Liver (tissue), 9 donors: ENCODE measurements around the gene WDR45B. TPM values are rescaled to one million over a fixed set of nuclear protein-coding genes. Genes with fewer than 3 reads are reported as not detected.

Source experiments
- DNase-seq: peaks from one replicate; pipeline ENCODE4 v3.0.0-alpha.2; 2017; ENCODE audit warnings: low spot score
- H3K27ac ChIP-seq, 2 donors: one replicate each; pipeline ENCODE4 v1.7.0; 2013; ENCODE audit warnings: inconsistent platforms in 2 of 2, low read length in 2 of 2, control low read depth in 1 of 2, low read depth in 1 of 2, mild to moderate bottlenecking in 1 of 2
- H3K27me3 ChIP-seq, 4 donors: one replicate each; pipeline versions ENCODE4 v1.6.1 to v1.7.0; 2013; ENCODE audit warnings: low read length in 3 of 4, inconsistent platforms in 1 of 4, mild to moderate bottlenecking in 1 of 4, moderate library complexity in 1 of 4; ENCODE audit not compliant: control insufficient read depth in 4 of 4, insufficient read depth in 4 of 4
- H3K36me3 ChIP-seq, 4 donors: one replicate each; pipeline versions ENCODE4 v1.6.1 to v1.7.0; 2013; ENCODE audit warnings: low read length in 3 of 4, mild to moderate bottlenecking in 3 of 4, low read depth in 1 of 4, moderate library complexity in 1 of 4; ENCODE audit not compliant: control insufficient read depth in 4 of 4, insufficient read depth in 3 of 4
- H3K4me1 ChIP-seq, 4 donors: one replicate each; pipeline versions ENCODE4 v1.6.1 to v1.7.0; 2013; ENCODE audit warnings: low read length in 3 of 4, mild to moderate bottlenecking in 3 of 4, moderate library complexity in 1 of 4; ENCODE audit not compliant: control insufficient read depth in 4 of 4, insufficient read depth in 4 of 4
- H3K4me3 ChIP-seq, 3 donors: one replicate each; pipeline versions ENCODE4 v1.6.1 to v1.7.0; 2013; ENCODE audit warnings: low read length in 3 of 3, control low read depth in 1 of 3, low read depth in 1 of 3, mild to moderate bottlenecking in 1 of 3
- H3K9ac ChIP-seq, 2 donors: one replicate each; pipeline ENCODE4 v1.7.0; 2013; ENCODE audit warnings: low read length in 2 of 2, mild to moderate bottlenecking in 2 of 2, moderate library complexity in 2 of 2, control low read depth in 1 of 2, low read depth in 1 of 2
- H3K9me3 ChIP-seq, 4 donors: one replicate each; pipeline versions ENCODE4 v1.6.1 to v1.7.0; 2013; ENCODE audit warnings: low read length in 3 of 4; ENCODE audit not compliant: control insufficient read depth in 4 of 4
- EGR1 ChIP-seq, 2 donors: IDR thresholded peaks; 2 replicates each; pipeline ENCODE4 v1.6.1; 2016 to 2018; ENCODE audit warnings: antibody characterized with exemption in 2 of 2, low read depth in 2 of 2
- FOXA1 ChIP-seq: IDR thresholded peaks from 2 replicates; pipeline ENCODE4 v1.6.1; 2016; ENCODE audit warnings: antibody characterized with exemption
- FOXA2 ChIP-seq: IDR thresholded peaks from 2 replicates; pipeline ENCODE4 v1.6.1; 2016; ENCODE audit warnings: antibody characterized with exemption
- GABPA ChIP-seq, 2 donors: IDR thresholded peaks in 1 of 2; conservative IDR thresholded peaks in 1 of 2; 2 replicates each; pipeline ENCODE4 v1.6.1; 2016; ENCODE audit warnings: antibody characterized with exemption in 2 of 2, mild to moderate bottlenecking in 1 of 2, moderate library complexity in 1 of 2
- HNF4A ChIP-seq, 2 donors: conservative IDR thresholded peaks; 2 replicates each; pipeline ENCODE4 v1.6.1; 2016; ENCODE audit warnings: antibody characterized with exemption in 2 of 2, mild to moderate bottlenecking in 2 of 2
- HNF4G ChIP-seq: IDR thresholded peaks from 2 replicates; pipeline ENCODE4 v1.6.1; 2016; ENCODE audit warnings: antibody characterized with exemption
- JUND ChIP-seq, 2 donors: IDR thresholded peaks; 2 replicates each; pipeline ENCODE4 v1.6.1; 2016; ENCODE audit warnings: antibody characterized with exemption in 2 of 2
- NR2F2 ChIP-seq: IDR thresholded peaks from 2 replicates; pipeline ENCODE4 v1.6.1; 2016; ENCODE audit warnings: antibody characterized with exemption
- RAD21 ChIP-seq, 2 donors: IDR thresholded peaks; 2 replicates each; pipeline ENCODE4 v1.6.1; 2016; ENCODE audit warnings: antibody characterized with exemption in 2 of 2, mild to moderate bottlenecking in 2 of 2
- SP1 ChIP-seq: IDR thresholded peaks from 2 replicates; pipeline ENCODE4 v1.6.1; 2018; ENCODE audit warnings: antibody characterized with exemption, mild to moderate bottlenecking
- TAF1 ChIP-seq: conservative IDR thresholded peaks from 2 replicates; pipeline ENCODE4 v1.6.1; 2016; ENCODE audit warnings: antibody characterized with exemption, mild to moderate bottlenecking
- WGBS: extraction: QIAGEN DNeasy Blood & Tissue Kit; methylation state at CpG from one replicate; pipeline ENCODE4 v1.1.7; 2013; 5-methylcytosine and 5-hydroxymethylcytosine counted together
- polyA plus RNA-seq, 2 donors: library from polyadenylated mRNA; stranded (reverse) in 1 of 2; unstranded in 1 of 2; fragments of 200-250 nt in 1 of 2; fragments of >200 nt in 1 of 2; fragmentation: Nextera tagmentation in 1 of 2; extraction: Ambion mirVana in 1 of 2; gene quantifications; one replicate each; pipeline versions ENCODE4 v1.2.1 to v1.2.3, GENCODE V29; 2013 to 2015
- total RNA-seq, 2 donors: library from RNA; depleted of rRNA; stranded (reverse); fragments of >200 nt; gene quantifications; one replicate each; pipeline ENCODE4 v1.2.3, GENCODE V29; 2014
- TF ChIP-seq, protein P1 (sequence below): fragments of 150-350 bp; IDR thresholded peaks from 2 replicates; pipeline ENCODE4 v1.5.1; 2017; ENCODE audit warnings: improper control_type of control experiment, low read depth, low read length; ENCODE audit not compliant: missing input control
- TF ChIP-seq, protein P2 (sequence below): IDR thresholded peaks from 2 replicates; pipeline ENCODE4 v1.6.1; 2016; ENCODE audit warnings: antibody characterized with exemption
- TF ChIP-seq, protein P3 (sequence below): IDR thresholded peaks from 2 replicates; pipeline ENCODE4 v1.6.1; 2016; ENCODE audit warnings: antibody characterized with exemption
- donor health status: healthy.
- donor health status: healthy.
- donor health status: healthy.
- donor health status: healthy.
- donor health status: healthy.

Gene WDR45B
- total and polyA plus RNA-seq, 4 donors, result 25.4 to 40.9 (median 29.2) TPM

DNA sequence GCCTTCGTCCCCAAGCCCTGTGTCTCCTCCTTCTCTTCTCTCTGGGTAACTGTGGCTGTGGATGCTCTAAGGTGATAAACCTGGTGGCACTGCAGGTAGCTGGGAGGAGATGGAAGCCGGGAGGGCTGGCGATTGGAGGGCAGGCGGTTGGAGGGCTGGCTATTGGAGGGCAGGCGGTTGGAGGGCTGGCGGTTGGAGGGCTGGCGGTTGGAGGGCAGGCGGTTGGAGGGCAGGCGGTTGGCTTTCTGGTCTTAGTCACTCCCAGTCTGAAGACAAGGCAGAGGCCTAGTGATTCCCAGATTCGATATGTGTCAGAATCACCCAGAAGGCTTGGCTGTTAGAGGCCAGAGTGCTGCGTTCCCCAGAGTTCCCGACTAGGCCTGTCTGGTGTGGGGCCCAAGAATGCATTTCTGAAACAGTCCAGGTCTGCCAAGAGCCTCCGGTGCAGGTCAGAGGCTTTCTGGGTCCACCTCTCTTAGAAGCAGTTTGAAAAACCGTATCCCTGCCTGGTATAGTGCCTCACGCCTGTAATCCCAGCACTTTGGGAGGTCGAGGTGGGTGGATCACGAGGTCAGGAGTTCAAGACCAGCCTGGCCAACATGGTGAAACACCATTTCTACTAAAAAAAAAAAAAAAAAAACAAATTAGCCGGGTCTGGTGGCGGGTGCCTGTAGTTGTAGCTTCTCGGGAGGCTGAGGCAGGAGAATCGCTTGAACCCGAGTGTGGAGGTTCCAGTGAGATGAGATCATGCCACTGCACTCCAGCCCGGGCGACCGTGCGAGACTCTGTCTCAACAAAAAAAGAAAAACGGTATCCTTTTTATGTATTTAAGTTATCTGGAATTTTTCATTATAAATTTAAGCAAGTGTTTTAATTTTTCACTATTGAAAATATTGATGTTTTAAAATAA is 59.7 kb downstream of the WDR45B start:
- H3K4me1 ChIP-seq, result peaks cover 3 to 15% (median 4%) of the 10 kb centered on the region in 4 donors
- H3K9me3 ChIP-seq, result no peaks in the 10 kb centered on the region
- no peak overlapping the region for H3K4me3 ChIP-seq
- TF ChIP-seq, protein P1, sequence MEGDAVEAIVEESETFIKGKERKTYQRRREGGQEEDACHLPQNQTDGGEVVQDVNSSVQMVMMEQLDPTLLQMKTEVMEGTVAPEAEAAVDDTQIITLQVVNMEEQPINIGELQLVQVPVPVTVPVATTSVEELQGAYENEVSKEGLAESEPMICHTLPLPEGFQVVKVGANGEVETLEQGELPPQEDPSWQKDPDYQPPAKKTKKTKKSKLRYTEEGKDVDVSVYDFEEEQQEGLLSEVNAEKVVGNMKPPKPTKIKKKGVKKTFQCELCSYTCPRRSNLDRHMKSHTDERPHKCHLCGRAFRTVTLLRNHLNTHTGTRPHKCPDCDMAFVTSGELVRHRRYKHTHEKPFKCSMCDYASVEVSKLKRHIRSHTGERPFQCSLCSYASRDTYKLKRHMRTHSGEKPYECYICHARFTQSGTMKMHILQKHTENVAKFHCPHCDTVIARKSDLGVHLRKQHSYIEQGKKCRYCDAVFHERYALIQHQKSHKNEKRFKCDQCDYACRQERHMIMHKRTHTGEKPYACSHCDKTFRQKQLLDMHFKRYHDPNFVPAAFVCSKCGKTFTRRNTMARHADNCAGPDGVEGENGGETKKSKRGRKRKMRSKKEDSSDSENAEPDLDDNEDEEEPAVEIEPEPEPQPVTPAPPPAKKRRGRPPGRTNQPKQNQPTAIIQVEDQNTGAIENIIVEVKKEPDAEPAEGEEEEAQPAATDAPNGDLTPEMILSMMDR, result no peak
- TF ChIP-seq, protein P2, sequence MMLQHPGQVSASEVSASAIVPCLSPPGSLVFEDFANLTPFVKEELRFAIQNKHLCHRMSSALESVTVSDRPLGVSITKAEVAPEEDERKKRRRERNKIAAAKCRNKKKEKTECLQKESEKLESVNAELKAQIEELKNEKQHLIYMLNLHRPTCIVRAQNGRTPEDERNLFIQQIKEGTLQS, result no peak
- no peak for TF ChIP-seq FOXA2
- no peak for TF ChIP-seq FOXA1
- TF ChIP-seq HNF4A (conservative IDR thresholded peaks at IDR 0.05), result no peak
- TF ChIP-seq SP1, result no peak
- TF ChIP-seq JUND (IDR thresholded peaks at IDR 0.05), result no peak
- TF ChIP-seq RAD21 (IDR thresholded peaks at IDR 0.05), result no peak
- TF ChIP-seq, protein P3, sequence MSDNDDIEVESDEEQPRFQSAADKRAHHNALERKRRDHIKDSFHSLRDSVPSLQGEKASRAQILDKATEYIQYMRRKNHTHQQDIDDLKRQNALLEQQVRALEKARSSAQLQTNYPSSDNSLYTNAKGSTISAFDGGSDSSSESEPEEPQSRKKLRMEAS, result no peak
- TF ChIP-seq NR2F2, result no peak
- no peak for TF ChIP-seq TAF1
- no peak for TF ChIP-seq GABPA (IDR thresholded peaks at IDR 0.05 in 1 of 2, conservative IDR thresholded peaks at IDR 0.05 in 1 of 2)
- 96% methylated on average over 27 of the region's 27 CpGs for WGBS
- no peak for DNase-seq
- no peak overlapping the region for H3K27ac ChIP-seq
- H3K36me3 ChIP-seq, result peaks cover 6 to 34% (median 11%) of the 10 kb centered on the region in 4 donors
- H3K9ac ChIP-seq, result no peak overlapping the region
- H3K27me3 ChIP-seq, result no peaks in the 10 kb centered on the region

DNA sequence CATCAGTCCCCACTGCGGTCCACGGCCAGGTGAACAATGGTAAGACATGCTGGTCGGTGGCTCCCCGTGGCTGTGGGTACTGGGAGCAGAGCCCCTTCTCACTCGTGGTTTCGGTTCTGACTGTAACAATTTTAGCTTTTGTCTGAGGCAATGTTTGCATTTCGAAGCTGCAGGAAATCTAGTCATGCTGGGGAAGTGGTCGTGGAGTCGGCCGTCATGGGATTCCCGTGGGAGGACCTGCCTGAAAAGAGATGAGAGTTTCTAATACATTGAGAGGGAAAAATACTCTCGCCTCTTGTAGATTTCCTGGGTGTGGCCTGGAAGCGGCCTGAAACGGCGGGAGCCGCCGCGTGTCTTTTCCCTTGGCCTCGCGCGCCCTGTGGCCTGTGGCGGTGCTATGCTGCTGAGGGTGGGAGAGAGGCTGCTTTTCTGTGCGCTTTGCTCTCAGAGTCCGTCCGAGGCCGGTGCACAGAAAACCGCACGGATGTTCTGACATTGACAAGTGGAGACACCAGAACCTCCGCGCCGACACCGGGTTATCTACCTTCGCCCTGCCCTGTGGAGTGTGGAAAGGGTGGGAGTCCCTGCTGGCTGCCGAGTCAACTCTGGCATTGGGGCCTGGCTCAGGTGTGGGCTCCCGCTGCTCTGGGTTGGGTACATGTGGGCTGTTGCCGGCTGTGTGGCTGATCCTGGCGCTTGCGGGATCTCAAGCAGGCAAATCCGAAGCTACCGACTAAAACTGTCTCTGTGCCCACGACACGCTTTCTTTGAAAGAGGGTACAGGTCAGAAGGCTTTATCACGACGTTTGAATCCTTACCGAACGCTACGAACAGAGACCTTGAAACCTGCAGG is 60.8 kb downstream of the WDR45B start:
- 92% methylated on average over 47 of the region's 47 CpGs for WGBS
- no peak for DNase-seq
- Histone ChIP-seq H3K9ac (no peak overlapping the region), H3K27ac (no peak overlapping the region), H3K36me3 (peaks cover 6 to 38% (median 12%) of the 10 kb centered on the region in 4 donors), H3K27me3 (no peaks in the 10 kb centered on the region), H3K9me3 (no peaks in the 10 kb centered on the region), H3K4me3 (no peak overlapping the region), H3K4me1 (peaks cover 0 to 11% (median under 1%) of the 10 kb centered on the region in 4 donors)
- no peak for TF ChIP-seq HNF4A (conservative IDR thresholded peaks at IDR 0.05)
- no peak for TF ChIP-seq EGR1 (IDR thresholded peaks at IDR 0.05; ENCODE audit: low read depth in 2 of 2)
- no peak for TF ChIP-seq JUND (IDR thresholded peaks at IDR 0.05)
- TF ChIP-seq SP1, result no peak
- TF ChIP-seq, protein P3, result no peak
- TF ChIP-seq, protein P2, result no peak
- no peak for TF ChIP-seq HNF4G
